ENCODE measurements around the gene ZRANB3.

ZRANB3 gene

DNA sequence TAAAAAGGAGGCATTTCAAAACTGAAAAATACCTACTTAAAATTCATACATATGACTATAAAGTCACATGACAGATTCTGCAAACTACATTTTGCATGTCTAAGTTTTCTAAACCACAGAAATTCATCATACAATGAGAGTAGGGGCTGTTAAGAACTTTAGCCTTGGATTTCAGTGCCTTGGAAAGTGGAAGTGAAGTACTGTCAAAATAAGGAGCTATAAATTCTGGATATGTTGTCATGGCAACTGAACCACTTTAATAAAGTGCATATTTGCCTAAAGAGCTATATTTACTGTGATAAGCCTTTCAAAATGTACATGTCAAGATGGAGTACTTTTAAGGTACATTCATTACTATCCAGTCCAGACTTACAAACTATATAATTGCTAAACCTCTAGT lies 251.8 kb downstream of the ZRANB3 start:
- Histone ChIP-seq H3K27ac (no peak overlapping the region), H3K9me3 (no peaks in the 10 kb centered on the region), H3K4me1 (ENCODE audit: control insufficient read depth in 1 of 2, insufficient read depth in 1 of 2, low read depth in 1 of 2, low read length in 1 of 2) (no peaks in the 10 kb centered on the region), H3K27me3 (no peaks in the 10 kb centered on the region), H3K36me3 (no peaks in the 10 kb centered on the region), H3K4me3 (ENCODE audit: low read depth in 1 of 2, low read length in 1 of 2) (no peak overlapping the region)
- no peak for TF ChIP-seq CTCF (IDR thresholded peaks at IDR 0.05)

GRCh38 chr2:135276525-135276924 lies 254.5 kb downstream of the ZRANB3 start:
- no peaks in the 10 kb centered on the region for H3K4me1 ChIP-seq (ENCODE audit: control insufficient read depth in 1 of 2, insufficient read depth in 1 of 2, low read depth in 1 of 2, low read length in 1 of 2)
- H3K27me3 ChIP-seq, result no peaks in the 10 kb centered on the region
- H3K27ac ChIP-seq, result no peak overlapping the region
- no peak for TF ChIP-seq CTCF (IDR thresholded peaks at IDR 0.05)
- H3K9me3 ChIP-seq, result no peaks in the 10 kb centered on the region
- H3K4me3 ChIP-seq (ENCODE audit: low read depth in 1 of 2, low read length in 1 of 2), result no peak overlapping the region
- no peaks in the 10 kb centered on the region for H3K36me3 ChIP-seq

GRCh38 chr2:135271006-135271405 lies 260.0 kb downstream of the ZRANB3 start:
- Histone ChIP-seq H3K4me3 (ENCODE audit: low read depth in 1 of 2, low read length in 1 of 2) (no peak overlapping the region), H3K36me3 (no peaks in the 10 kb centered on the region), H3K27me3 (no peaks in the 10 kb centered on the region), H3K27ac (no peak overlapping the region), H3K4me1 (ENCODE audit: control insufficient read depth in 1 of 2, insufficient read depth in 1 of 2, low read depth in 1 of 2, low read length in 1 of 2) (no peaks in the 10 kb centered on the region), H3K9me3 (no peaks in the 10 kb centered on the region)
- no peak for TF ChIP-seq CTCF (IDR thresholded peaks at IDR 0.05)

- H3K27me3 ChIP-seq, result no peaks in the 10 kb centered on the region
- no peaks in the 10 kb centered on the region for H3K36me3 ChIP-seq
- no peak for TF ChIP-seq CTCF (IDR thresholded peaks at IDR 0.05)
- H3K9me3 ChIP-seq, result no peaks in the 10 kb centered on the region
- no peak overlapping the region for H3K27ac ChIP-seq
- no peak overlapping the region for H3K4me3 ChIP-seq (ENCODE audit: low read depth in 1 of 2, low read length in 1 of 2)
- H3K4me1 ChIP-seq (ENCODE audit: control insufficient read depth in 1 of 2, insufficient read depth in 1 of 2, low read depth in 1 of 2, low read length in 1 of 2), result no peaks in the 10 kb centered on the region
Observed at GRCh38 chr2:135265960-135266490, 265.0 kb downstream of the ZRANB3 start.

- TF ChIP-seq CTCF (IDR thresholded peaks at IDR 0.05), result no peak
- Histone ChIP-seq H3K27me3 (no peaks in the 10 kb centered on the region), H3K27ac (no peak overlapping the region), H3K9me3 (no peaks in the 10 kb centered on the region), H3K4me3 (ENCODE audit: low read depth in 1 of 2, low read length in 1 of 2) (no peak overlapping the region), H3K36me3 (no peaks in the 10 kb centered on the region), H3K4me1 (ENCODE audit: control insufficient read depth in 1 of 2, insufficient read depth in 1 of 2, low read depth in 1 of 2, low read length in 1 of 2) (peaks cover 9 to 17% of the 10 kb centered on the region in 2 experiments)
Observed at GRCh38 chr2:135259123-135259522, 271.9 kb downstream of the ZRANB3 start.

- no peak for TF ChIP-seq CTCF (IDR thresholded peaks at IDR 0.05)
Observed at GRCh38 chr2:135258193-135258592, 272.8 kb downstream of the ZRANB3 start.

More at GRCh38 chr2:135258193-135258592, 272.8 kb downstream of the ZRANB3 start:
- H3K4me3 ChIP-seq (ENCODE audit: low read depth in 1 of 2, low read length in 1 of 2), result no peak overlapping the region
- no peaks in the 10 kb centered on the region for H3K9me3 ChIP-seq
- no peaks in the 10 kb centered on the region for H3K27me3 ChIP-seq
- no peak overlapping the region for H3K27ac ChIP-seq
- peaks cover 9 to 17% of the 10 kb centered on the region in 2 experiments for H3K4me1 ChIP-seq (ENCODE audit: control insufficient read depth in 1 of 2, insufficient read depth in 1 of 2, low read depth in 1 of 2, low read length in 1 of 2)
- H3K36me3 ChIP-seq, result no peaks in the 10 kb centered on the region
